Muscle layer of duodenum (tissue), 2 donors: Measurements from ENCODE around the gene ZNF134.

ENCODE experiments used
- H3K27ac ChIP-seq: one replicate; pipeline ENCODE4 v1.7.0; 2013; ENCODE audit warnings: mild to moderate bottlenecking, low read length
- H3K27me3 ChIP-seq: one replicate; pipeline ENCODE4 v1.7.0; 2013; ENCODE audit warnings: low read depth, mild to moderate bottlenecking, control low read depth, low read length
- H3K36me3 ChIP-seq, 2 donors: one replicate each; pipeline ENCODE4 v1.7.0; 2013; ENCODE audit warnings: low read length in 2 of 2, control low read depth in 1 of 2, mild to moderate bottlenecking in 1 of 2; ENCODE audit not compliant: insufficient read depth in 2 of 2, control insufficient read depth in 1 of 2
- H3K4me1 ChIP-seq, 2 donors: one replicate each; pipeline ENCODE4 v1.7.0; 2013; ENCODE audit warnings: low read length in 2 of 2, mild to moderate bottlenecking in 2 of 2, control low read depth in 1 of 2, moderate library complexity in 1 of 2; ENCODE audit not compliant: insufficient read depth in 2 of 2, control insufficient read depth in 1 of 2
- H3K4me3 ChIP-seq, 2 donors: one replicate each; pipeline ENCODE4 v1.7.0; 2013; ENCODE audit warnings: low read length in 2 of 2, low read depth in 1 of 2, mild to moderate bottlenecking in 1 of 2
- H3K9me3 ChIP-seq, 2 donors: one replicate each; pipeline ENCODE4 v1.7.0; 2013; ENCODE audit warnings: low read length in 2 of 2, control low read depth in 1 of 2, mild to moderate bottlenecking in 1 of 2; ENCODE audit not compliant: control insufficient read depth in 1 of 2
- donor health status: healthy.

ZNF134 gene

DNA sequence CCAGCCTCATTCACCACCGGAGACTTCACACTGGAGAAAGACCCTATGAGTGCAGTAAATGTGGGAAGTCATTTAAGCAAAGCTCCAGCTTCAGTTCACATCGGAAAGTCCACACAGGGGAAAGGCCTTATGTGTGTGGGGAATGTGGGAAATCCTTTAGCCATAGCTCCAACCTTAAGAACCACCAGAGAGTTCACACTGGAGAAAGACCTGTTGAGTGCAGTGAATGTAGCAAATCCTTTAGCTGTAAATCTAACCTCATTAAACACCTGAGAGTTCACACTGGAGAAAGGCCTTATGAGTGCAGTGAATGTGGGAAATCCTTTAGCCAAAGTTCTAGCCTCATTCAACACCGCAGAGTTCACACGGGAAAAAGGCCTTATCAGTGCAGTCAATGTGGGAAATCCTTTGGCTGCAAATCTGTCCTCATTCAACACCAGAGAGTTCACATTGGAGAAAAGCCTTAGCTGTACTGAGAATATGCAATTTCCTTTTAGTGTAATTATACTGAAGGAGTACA is 27.7 kb downstream of the ZNF134 start:
- Histone ChIP-seq H3K4me1 (no peaks in the 10 kb centered on the region), H3K36me3 (peaks cover 31 to 65% of the 10 kb centered on the region in 2 donors), H3K27me3 (no peaks in the 10 kb centered on the region), H3K27ac (no peak overlapping the region), H3K4me3 (peak overlapping the region; percentile 28 to 52), H3K9me3 (peaks cover 48 to 66% of the 10 kb centered on the region in 2 donors)

- Histone ChIP-seq H3K27ac (no peak overlapping the region), H3K27me3 (no peaks in the 10 kb centered on the region), H3K4me1 (no peaks in the 10 kb centered on the region), H3K36me3 (peaks cover 31 to 57% of the 10 kb centered on the region in 2 donors), H3K4me3 (peak overlapping the region; percentile 28 to 52), H3K9me3 (peaks cover 48 to 59% of the 10 kb centered on the region in 2 donors)
These were observed 28.5 kb downstream of the ZNF134 start for GRCh38 chr19:57642396-57643046.

- Histone ChIP-seq H3K27ac (no peak overlapping the region), H3K4me1 (no peaks in the 10 kb centered on the region), H3K27me3 (no peaks in the 10 kb centered on the region), H3K9me3 (peaks cover 42 to 48% of the 10 kb centered on the region in 2 donors), H3K4me3 (no peak overlapping the region), H3K36me3 (peaks cover 31 to 46% of the 10 kb centered on the region in 2 donors)
These were observed 29.7 kb downstream of the ZNF134 start for GRCh38 chr19:57643734-57644133.

- Histone ChIP-seq H3K9me3 (peaks cover 3 to 7% of the 10 kb centered on the region in 2 donors), H3K4me1 (no peaks in the 10 kb centered on the region), H3K27me3 (no peaks in the 10 kb centered on the region), H3K36me3 (no peaks in the 10 kb centered on the region), H3K4me3 (no peak overlapping the region), H3K27ac (no peak overlapping the region)
These were observed 34.4 kb downstream of the ZNF134 start for GRCh38 chr19:57648331-57649003.

GRCh38 chr19:57651654-57651996 is 37.6 kb downstream of the ZNF134 start:
- H3K4me1 ChIP-seq: no peaks in the 10 kb centered on the region
- no peaks in the 10 kb centered on the region for H3K36me3 ChIP-seq
- no peaks in the 10 kb centered on the region for H3K27me3 ChIP-seq
- peak overlapping the region in 1 of 2 donors; percentile 14 for H3K4me3 ChIP-seq
- H3K27ac ChIP-seq: no peak overlapping the region
- H3K9me3 ChIP-seq: peaks cover 6 to 18% of the 10 kb centered on the region in 2 donors

DNA sequence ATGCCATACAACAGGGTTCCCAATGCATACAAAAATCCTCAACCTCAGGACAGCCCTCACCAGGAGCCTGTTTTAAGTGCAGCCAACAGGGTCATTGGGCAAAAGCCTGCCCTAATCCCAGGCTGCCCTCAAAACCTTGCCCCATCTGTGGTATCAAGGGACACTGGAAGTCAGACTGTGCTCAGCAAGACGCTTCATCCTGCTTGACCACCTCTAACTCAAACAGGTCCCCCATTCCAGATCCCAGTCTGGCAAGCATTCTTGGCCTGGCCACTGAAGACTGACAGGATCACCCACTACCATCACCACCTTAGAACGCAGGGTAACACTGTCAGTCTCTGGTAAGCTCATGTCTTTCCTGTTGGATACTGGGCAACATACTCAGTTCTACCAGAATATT is 39.6 kb downstream of the ZNF134 start:
- Histone ChIP-seq H3K4me1 (no peaks in the 10 kb centered on the region), H3K27me3 (no peaks in the 10 kb centered on the region), H3K27ac (no peak overlapping the region), H3K36me3 (no peaks in the 10 kb centered on the region), H3K4me3 (no peak overlapping the region), H3K9me3 (peaks cover 6 to 18% of the 10 kb centered on the region in 2 donors)

- no peaks in the 10 kb centered on the region for H3K27me3 ChIP-seq
- no peak overlapping the region for H3K27ac ChIP-seq
- H3K4me1 ChIP-seq: no peaks in the 10 kb centered on the region
- H3K4me3 ChIP-seq: no peak overlapping the region
- H3K9me3 ChIP-seq: peaks cover 3 to 18% of the 10 kb centered on the region in 2 donors
- no peaks in the 10 kb centered on the region for H3K36me3 ChIP-seq
These were observed 41.4 kb downstream of the ZNF134 start for GRCh38 chr19:57655443-57655842.

- H3K27ac ChIP-seq: no peak overlapping the region
- H3K4me3 ChIP-seq: no peak overlapping the region
- peaks cover 3 to 18% of the 10 kb centered on the region in 2 donors for H3K9me3 ChIP-seq
- H3K4me1 ChIP-seq: no peaks in the 10 kb centered on the region
- H3K27me3 ChIP-seq: no peaks in the 10 kb centered on the region
- H3K36me3 ChIP-seq: no peaks in the 10 kb centered on the region
These were observed 42.3 kb downstream of the ZNF134 start for GRCh38 chr19:57656346-57656745.

- H3K36me3 ChIP-seq: no peaks in the 10 kb centered on the region
- H3K9me3 ChIP-seq: no peaks in the 10 kb centered on the region
- H3K4me1 ChIP-seq: no peaks in the 10 kb centered on the region
- H3K27ac ChIP-seq: no peak overlapping the region
- H3K4me3 ChIP-seq: peak overlapping the region; percentile 64 to 71
- H3K27me3 ChIP-seq: no peaks in the 10 kb centered on the region
These were observed 50.5 kb downstream of the ZNF134 start for GRCh38 chr19:57664269-57665127.

DNA sequence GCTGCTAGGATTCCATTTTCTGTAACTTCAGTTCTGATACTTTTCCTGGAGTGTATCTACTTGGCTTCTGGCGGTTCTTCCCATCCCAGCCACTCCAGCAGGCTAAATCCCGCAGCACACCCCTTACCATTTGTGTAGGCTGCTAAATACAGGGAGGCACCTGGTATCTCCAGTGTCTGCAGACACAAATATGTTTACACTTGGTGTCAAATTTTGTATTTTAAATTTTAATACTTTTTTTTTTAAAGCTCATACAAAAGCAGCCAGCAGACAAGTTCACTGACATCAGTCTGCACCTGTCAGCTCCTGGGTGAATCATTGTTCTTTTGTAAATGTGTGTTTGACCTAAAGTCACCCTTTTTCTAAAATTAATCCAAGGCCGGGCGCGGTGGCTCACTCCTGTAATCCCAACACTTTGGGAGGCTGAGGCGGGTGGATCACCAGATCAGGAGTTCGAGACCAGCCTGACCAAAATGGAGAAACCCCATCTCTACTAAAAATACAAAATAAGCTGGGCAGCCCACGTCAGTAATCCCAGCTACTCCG is 51.3 kb downstream of the ZNF134 start:
- Histone ChIP-seq H3K4me3 (no peak overlapping the region), H3K27ac (no peak overlapping the region), H3K9me3 (no peaks in the 10 kb centered on the region), H3K4me1 (no peaks in the 10 kb centered on the region), H3K27me3 (no peaks in the 10 kb centered on the region), H3K36me3 (no peaks in the 10 kb centered on the region)

- Histone ChIP-seq H3K4me3 (no peak overlapping the region), H3K36me3 (no peaks in the 10 kb centered on the region), H3K27ac (no peak overlapping the region), H3K4me1 (no peaks in the 10 kb centered on the region), H3K9me3 (no peaks in the 10 kb centered on the region), H3K27me3 (no peaks in the 10 kb centered on the region)
These were observed 53.2 kb downstream of the ZNF134 start for GRCh38 chr19:57667228-57667627.
